ENCODE results near the gene ESRRB.

The ESRRB gene

GRCh38 chr14:76352639-76353281 is 23.2 kb upstream of the ESRRB start:
- DNase-seq, result peak; percentile 22

- DNase-seq, result no peak
Observed at GRCh38 chr14:76354310-76354709, 21.6 kb upstream of the ESRRB start.

DNA sequence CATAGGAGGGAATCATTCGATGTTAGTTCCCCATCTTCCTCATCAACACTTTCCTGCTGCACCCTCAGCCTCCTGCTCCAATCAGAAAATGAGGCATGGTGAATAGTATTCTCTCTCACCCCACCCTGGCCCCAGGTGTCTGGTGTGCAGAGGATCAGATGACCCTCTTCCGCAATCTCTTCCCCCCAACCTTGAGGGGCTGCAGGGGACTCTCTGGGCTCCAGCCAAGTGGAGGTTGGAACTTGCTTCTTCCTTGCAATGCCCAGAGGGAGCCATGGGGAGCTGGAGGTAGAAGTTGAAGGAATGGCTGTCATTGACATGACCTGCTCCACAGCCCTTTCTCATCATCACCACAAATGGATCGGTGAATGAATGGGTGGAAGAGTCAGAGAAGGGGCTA is 20.2 kb upstream of the ESRRB start:
- no peak for DNase-seq

DNA sequence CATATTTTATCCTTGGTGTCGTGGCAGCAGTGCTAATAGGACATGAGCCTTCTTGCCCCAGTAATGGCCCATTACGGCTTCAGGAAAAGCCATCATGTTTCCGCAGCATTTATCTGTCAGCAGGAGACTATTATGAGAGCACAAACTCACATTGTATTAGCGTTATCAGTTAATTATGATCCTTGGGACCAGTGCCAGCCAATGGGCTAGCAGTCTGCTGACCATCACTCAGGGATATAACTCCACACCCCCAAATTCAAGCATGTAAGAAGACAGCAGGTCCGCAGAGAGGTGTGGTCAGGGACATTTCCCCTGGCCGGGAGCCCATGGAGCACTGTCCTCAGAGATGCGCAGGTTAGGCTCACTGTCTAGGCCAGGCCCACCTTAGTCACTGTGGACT is 4.9 kb upstream of the ESRRB start:
- DNase-seq, result no peak

DNA sequence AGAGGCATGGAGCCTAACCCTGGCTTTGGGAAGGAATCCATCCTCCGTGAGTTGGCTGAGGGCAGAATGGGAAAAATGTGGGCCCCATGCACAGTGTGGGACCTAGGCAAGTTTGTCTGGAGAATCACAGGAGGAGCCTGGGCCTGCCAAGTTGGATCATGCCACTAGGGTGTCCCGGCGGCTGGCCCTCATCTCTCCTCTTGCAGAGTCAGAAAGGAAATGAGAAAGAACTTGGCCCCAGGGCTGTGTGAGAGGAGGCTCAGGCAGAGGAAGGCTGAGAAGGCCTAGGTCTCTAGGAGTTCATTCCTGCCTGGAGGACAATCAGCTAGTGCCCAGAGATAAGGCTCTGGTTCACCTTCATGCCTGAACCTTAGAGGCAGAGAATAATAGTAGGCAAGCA is 2.5 kb upstream of the ESRRB start:
- no peak for DNase-seq

GRCh38 chr14:76375484-76375883 is 453 bp upstream of the ESRRB start:
- DNase-seq, result no peak

- DNase-seq, result no peak
Observed at GRCh38 chr14:76376409-76376877, 506 bp downstream of the ESRRB start.

DNA sequence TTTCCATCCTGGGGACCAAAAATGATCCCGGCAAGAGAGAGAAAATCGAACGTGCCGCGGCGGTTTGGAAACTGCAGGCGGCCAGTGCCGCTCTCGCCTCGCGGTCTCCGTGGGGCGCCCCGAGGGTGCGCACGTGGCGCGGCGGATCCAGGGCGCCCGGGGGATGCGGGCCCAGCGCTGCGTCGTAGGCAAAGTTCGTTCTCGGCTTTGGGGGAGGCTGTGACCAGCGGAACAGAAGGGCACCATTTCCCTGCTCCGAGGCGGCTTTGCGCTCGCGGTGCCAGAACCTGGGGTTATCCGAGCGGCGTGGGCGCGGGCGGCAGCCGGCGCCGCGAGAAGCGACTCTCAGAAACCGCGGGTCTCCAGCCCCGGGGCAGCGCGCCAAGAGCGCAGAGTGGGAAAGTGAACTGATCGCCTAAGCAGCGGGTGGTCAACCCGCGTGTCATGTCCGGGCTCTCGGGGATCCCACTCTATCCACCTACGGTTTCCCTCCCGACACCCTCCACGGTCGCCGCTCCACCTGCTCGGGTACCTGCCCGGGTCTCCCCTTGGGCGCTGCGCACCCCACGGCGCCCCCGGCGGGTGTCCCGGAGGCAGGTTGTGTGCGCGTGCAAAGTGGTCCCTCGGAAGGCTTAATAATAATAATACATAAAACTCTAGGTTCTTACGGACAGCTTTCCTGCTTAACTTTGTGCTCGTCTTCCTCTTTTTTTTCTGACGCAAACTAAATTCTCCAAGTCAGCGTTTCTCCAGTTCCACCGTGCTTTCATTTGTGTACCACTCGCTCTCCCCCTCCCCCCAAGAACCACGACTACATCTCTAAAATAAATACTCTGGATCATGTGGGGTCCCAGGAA is 1.2 kb downstream of the ESRRB start:
- DNase-seq, result no peak

DNA sequence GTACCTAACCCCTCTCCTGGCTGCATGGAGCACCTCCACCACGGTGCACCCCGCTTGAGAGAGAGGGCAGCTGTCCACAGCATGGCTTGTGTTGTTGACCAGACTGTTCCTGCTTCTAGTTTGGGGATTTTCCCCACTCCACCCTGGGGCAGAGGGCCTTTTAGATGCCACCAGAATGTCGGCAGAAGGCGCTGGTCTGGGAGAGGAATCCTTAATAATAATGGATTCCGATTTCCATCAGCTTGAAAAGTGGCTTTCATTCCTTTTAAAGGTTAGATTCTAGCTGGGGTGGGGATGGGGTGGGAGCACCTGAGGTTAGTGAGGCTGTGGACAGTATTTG is 1.8 kb downstream of the ESRRB start:
- no peak for DNase-seq

GRCh38 chr14:76380991-76381390 is 5.1 kb downstream of the ESRRB start:
- DNase-seq, result no peak

GRCh38 chr14:76381817-76382494 is 6.0 kb downstream of the ESRRB start:
- no peak for DNase-seq

GRCh38 chr14:76382495-76382832 is 6.5 kb downstream of the ESRRB start:
- DNase-seq, result no peak

DNA sequence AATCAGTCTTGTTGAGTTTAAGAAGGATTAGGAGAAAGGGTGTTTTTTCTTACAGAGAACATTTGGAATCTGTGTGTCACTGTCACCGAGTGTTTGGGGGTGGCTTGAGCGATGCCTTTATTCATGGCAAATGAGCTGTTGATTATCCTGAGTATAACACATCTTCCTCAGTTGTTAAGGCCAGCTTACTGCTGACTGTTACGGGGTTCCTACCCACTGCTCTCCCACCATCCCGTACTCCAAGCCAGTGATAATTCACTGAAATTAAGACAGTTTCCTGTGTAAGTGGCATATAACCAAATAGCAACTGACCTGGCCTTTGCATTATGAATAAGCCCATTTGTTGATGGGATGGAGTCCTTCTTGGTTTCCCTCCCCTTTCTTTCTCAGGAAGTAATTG is 9.5 kb downstream of the ESRRB start:
- no peak for DNase-seq

DNA sequence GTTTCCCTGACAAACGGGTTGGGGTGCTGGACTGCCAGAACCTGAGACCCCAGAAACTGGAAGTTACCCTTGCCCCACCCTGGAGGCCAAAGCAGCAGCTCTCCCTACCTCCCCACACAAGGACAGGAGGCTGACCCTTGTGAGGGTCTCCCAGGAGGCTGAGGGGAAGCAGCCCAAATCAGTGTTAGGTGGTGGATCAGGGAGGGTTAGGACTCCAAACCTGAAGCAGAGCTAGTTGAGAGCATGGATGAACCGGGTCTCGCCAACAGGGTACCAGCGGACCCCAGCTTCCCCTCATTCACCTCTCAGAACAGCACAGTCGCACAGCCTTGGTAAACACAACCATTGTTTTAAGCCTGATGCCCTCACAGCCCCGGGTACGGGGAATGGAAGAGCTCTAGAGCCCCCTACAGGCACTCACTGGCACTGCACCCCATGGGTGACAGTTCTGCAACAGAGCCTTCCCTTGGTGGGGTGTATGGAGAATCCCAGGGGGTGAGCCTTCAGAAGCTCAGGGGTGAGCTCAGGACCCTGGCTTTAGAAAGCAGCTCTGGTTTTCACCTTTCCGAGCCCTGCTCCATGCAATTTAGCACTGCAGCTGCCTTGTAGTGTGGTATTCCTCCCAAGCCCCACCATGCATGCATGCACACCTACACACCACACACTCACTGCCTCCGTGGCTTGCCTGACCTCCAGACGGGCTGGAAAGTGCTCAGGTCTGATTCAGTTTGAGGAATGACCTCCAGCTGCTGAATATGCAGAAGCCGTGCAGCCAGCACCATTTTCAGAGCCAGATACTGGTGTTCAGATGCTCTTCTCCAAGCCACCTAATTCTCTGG is 11.2 kb downstream of the ESRRB start:
- DNase-seq, result peak; percentile 38

GRCh38 chr14:76389841-76390240 is 13.9 kb downstream of the ESRRB start:
- no peak for DNase-seq

GRCh38 chr14:76390621-76391020 is 14.7 kb downstream of the ESRRB start:
- no peak for DNase-seq

- no peak for DNase-seq
Observed at GRCh38 chr14:76391981-76392690, 16.2 kb downstream of the ESRRB start.

GRCh38 chr14:76394569-76394968 is 18.6 kb downstream of the ESRRB start:
- DNase-seq, result no peak

GRCh38 chr14:76395161-76395560 is 19.2 kb downstream of the ESRRB start:
- DNase-seq, result no peak

DNA sequence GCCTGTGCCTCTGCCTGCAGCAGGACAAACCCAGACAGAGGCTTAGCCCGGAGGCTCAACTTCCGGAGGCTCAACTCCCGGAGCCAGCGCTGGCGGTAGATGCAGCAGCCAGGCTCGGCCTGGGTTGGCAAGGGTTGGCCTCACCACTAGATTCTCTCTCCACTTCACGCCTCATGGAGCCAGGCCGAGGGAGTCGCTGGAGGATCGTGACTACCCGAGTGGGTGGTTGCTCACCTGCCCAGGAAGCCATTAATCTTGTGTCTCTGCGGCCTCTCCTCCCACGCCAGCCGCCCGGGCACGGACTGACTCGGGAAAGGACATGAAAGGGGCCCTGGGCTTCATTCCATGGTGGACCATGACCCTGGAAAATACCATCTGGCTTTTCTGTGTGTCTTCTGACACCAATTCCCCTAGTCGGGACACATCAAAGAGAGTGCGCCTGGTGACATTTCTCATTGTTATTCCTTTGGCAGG is 20.8 kb downstream of the ESRRB start:
- no peak for DNase-seq

- DNase-seq, result no peak
Observed at GRCh38 chr14:76405627-76406026, 29.7 kb downstream of the ESRRB start.

GRCh38 chr14:76407449-76408150 is 31.7 kb downstream of the ESRRB start:
- DNase-seq, result no peak

All from CD4-positive, alpha-beta T cell treated with Interleukin-17A for 1 hour (primary cell).